ENCODE data around the gene HMMR.

- no peak for TF ChIP-seq CTCF (optimal IDR thresholded peaks at IDR 0.05 in 1 of 3, IDR thresholded peaks at IDR 0.05 in 1 of 3, conservative IDR thresholded peaks at IDR 0.05 in 1 of 3; ENCODE audit: extremely low read depth in 1 of 3, insufficient read depth in 2 of 3, low read length in 3 of 3)
- TF ChIP-seq EZH2 (IDR thresholded peaks at IDR 0.05; ENCODE audit: low read length), result no peak
Measured at GRCh38 chr5:163497315-163497714, 36.9 kb downstream of the HMMR start.
